Measurements from ENCODE around the gene USP40.

USP40 gene

DNA sequence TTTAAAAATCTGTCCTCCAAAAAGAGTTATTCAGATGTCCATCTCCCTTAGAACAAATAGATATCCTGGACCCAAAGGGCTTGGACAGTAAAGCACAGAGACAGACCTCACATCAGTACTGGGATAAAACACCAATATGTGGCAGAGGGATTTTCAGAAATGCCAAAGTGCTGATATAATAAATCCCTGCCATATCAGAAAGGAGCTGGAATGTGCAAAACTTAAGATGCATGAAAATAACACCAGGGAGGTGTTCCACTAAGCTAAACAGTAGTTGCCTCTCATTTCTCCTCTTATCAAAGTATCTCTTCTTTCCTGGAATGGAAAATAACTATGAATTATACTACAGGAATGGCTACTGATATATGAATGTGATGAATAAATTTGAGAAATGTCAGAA is 13.2 kb downstream of the USP40 start:
- no peak for DNase-seq (ENCODE audit: low read depth)
- H3K4me3 ChIP-seq (ENCODE audit: low read length), result no peak overlapping the region
- TF ChIP-seq, protein P1, sequence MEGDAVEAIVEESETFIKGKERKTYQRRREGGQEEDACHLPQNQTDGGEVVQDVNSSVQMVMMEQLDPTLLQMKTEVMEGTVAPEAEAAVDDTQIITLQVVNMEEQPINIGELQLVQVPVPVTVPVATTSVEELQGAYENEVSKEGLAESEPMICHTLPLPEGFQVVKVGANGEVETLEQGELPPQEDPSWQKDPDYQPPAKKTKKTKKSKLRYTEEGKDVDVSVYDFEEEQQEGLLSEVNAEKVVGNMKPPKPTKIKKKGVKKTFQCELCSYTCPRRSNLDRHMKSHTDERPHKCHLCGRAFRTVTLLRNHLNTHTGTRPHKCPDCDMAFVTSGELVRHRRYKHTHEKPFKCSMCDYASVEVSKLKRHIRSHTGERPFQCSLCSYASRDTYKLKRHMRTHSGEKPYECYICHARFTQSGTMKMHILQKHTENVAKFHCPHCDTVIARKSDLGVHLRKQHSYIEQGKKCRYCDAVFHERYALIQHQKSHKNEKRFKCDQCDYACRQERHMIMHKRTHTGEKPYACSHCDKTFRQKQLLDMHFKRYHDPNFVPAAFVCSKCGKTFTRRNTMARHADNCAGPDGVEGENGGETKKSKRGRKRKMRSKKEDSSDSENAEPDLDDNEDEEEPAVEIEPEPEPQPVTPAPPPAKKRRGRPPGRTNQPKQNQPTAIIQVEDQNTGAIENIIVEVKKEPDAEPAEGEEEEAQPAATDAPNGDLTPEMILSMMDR (conservative IDR thresholded peaks at IDR 0.05; ENCODE audit: low read depth, low read length), result no peak

DNA sequence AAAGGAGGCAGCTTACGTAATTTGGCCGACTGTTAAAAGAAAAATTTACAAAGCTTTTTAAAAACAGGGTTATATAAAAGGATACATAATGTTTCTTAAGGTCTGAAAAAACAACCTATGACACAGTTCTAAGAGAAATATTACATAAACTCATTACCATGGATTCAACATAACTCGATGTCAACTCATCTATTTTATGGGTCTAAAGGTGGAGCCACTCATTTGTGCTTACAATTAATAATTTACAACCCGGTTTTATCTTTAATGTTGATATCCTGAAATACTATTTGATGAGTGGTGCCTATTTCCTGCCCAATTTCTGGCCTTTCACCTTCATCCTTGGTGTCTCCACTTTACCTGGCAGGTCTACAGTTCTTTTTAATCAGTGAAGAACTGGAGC is 15.1 kb downstream of the USP40 start:
- no peak overlapping the region for H3K4me3 ChIP-seq (ENCODE audit: low read length)
- TF ChIP-seq, protein P1 (conservative IDR thresholded peaks at IDR 0.05; ENCODE audit: low read depth, low read length), result no peak
- DNase-seq (ENCODE audit: low read depth), result no peak

DNA sequence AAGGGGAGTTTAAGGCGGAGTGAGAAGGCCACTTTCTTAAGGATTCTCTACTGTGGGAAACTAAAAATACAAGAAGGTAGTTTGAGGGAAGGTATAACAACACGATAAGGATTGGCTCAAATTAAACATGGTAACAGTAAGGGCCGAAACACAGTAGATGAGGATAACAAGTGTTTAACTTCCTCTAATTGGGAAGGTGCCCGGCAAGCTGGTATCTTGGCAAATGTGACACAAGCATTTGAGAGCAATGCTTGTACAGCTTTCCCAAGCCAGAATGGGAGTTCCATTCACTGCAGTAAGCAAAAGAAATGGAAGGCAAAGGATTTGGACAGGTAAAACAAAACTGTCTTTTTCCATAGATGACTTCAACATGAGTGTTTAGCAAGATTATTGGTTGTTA is 19.8 kb downstream of the USP40 start:
- TF ChIP-seq, protein P1 (conservative IDR thresholded peaks at IDR 0.05; ENCODE audit: low read depth, low read length), result no peak
- H3K4me3 ChIP-seq (ENCODE audit: low read length), result no peak overlapping the region
- no peak for DNase-seq (ENCODE audit: low read depth)

DNA sequence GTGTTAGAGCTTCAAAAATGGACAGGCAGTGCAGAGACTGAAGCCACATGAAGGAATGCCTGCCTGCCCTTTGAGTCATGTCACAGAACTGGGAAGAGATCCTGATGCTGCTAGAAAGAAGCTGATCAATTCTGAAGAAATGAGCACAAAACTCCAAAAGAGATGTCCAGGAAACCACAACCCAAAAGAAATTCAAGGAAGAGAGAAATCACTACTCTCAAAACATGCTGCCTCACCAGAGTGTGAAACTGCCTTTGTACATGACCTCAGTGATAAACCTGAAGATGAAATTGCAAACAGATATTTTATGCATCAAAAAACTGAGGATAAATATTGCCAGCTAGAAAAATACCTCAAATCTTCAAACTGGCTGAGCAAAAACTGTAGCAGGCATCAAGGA is 20.5 kb downstream of the USP40 start:
- H3K4me3 ChIP-seq (ENCODE audit: low read length), result no peak overlapping the region
- TF ChIP-seq, protein P1 (conservative IDR thresholded peaks at IDR 0.05; ENCODE audit: low read depth, low read length), result no peak
- DNase-seq (ENCODE audit: low read depth), result no peak

DNA sequence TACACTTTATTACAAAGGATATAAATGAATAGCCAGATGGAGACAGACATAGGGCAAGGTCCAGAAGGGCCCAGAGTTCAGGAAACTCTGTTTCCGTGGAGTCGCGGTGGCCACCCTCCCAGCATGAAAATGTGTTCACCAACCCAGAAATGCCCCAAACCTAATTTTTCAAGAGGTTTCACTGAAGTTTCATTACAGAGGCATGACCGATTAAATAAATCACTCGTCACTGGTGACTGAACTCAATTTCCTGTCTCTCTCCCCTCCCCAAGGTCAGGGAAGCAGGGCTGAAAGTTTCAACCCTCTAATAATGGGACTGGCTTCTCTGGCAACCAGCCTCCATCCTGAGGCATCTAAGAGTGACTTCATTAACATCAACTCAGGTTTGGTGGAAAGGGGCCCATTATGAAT is 22.4 kb downstream of the USP40 start:
- no peak overlapping the region for H3K4me3 ChIP-seq (ENCODE audit: low read length)
- TF ChIP-seq, protein P1 (conservative IDR thresholded peaks at IDR 0.05; ENCODE audit: low read depth, low read length), result no peak
- DNase-seq (ENCODE audit: low read depth), result no peak

DNA sequence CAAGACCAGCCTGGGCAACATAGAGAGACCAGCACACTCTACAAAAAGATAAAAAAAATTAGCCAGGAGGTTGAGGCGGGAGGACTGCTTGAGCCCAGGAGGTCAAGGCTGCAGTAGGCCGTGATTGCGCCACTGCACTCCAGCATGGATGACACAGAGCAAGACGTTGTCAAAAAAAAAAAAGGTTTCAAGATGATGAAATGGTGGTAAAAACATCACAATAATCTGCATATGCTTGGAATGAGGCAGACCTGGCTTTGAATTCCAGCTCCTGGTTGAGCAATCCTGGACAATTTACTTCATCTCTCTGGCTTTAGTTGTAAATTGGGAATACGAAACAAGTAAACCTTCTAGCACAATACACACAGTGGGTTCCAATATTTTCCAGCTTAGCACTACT is 24.1 kb downstream of the USP40 start:
- TF ChIP-seq, protein P1 (conservative IDR thresholded peaks at IDR 0.05; ENCODE audit: low read depth, low read length), result no peak
- no peak overlapping the region for H3K4me3 ChIP-seq (ENCODE audit: low read length)
- DNase-seq (ENCODE audit: low read depth), result no peak

DNA sequence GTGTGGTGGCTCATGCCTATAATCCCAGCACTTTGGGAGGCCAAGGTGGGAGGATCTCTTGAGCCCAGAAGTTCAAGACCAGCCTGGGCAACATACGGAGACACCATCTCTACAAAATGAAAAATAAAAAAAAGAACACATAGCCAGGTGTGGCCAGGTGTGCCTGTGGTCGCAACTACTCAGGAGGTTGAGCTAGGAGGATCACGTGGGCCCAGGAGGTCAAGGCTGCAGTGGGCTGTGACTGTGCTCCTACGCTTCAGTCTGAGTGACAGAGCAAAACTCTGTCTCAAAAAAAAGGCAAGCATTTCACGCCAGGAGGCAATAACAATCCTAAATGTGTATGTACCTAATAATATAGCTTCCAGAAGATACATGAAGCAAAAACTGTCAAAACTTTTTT is 27.8 kb downstream of the USP40 start:
- no peak overlapping the region for H3K4me3 ChIP-seq (ENCODE audit: low read length)
- DNase-seq (ENCODE audit: low read depth), result no peak
- TF ChIP-seq, protein P1 (conservative IDR thresholded peaks at IDR 0.05; ENCODE audit: low read depth, low read length), result no peak

Measured in retinal pigment epithelial cell (primary cell).